Chondrocyte (in vitro differentiated cells): Measurements from ENCODE around the gene PADI2. TPM values are rescaled to one million over a fixed set of nuclear protein-coding genes. Genes with fewer than 3 reads are reported as not detected.

Source experiments
- DNase-seq: peaks from one replicate; pipeline ENCODE4 v3.0.0; 2021; ENCODE audit warnings: mixed read lengths, low spot score
- H3K27ac Mint-ChIP-seq: one replicate; pipeline ENCODE4 v1.8.0; 2021; ENCODE audit warnings: mild to moderate bottlenecking, moderate library complexity, mixed read lengths; ENCODE audit not compliant: unreplicated experiment
- H3K27me3 Mint-ChIP-seq: 2 replicates; pipeline ENCODE4 v1.8.0; 2021; ENCODE audit warnings: low read depth, mixed read lengths
- H3K36me3 Mint-ChIP-seq: 2 replicates; pipeline ENCODE4 v1.8.0; 2021; ENCODE audit warnings: low read depth, mixed read lengths
- H3K4me1 Mint-ChIP-seq: 2 replicates; pipeline ENCODE4 v1.8.0; 2021; ENCODE audit warnings: low read depth, mild to moderate bottlenecking, mixed read lengths
- H3K4me3 Mint-ChIP-seq: one replicate; pipeline ENCODE4 v1.8.0; 2021; ENCODE audit warnings: mild to moderate bottlenecking, moderate library complexity, mixed read lengths; ENCODE audit not compliant: unreplicated experiment
- H3K9me3 Mint-ChIP-seq: 2 replicates; pipeline ENCODE4 v1.8.0; 2021; ENCODE audit warnings: low read depth, mixed read lengths
- CTCF ChIP-seq: fragments of 200-600 bp; sonication (generic); IDR thresholded peaks from 2 replicates; pipeline ENCODE4 v1.5.0; 2021; ENCODE audit warnings: antibody characterized with exemption, mild to moderate bottlenecking, moderate library complexity
- total RNA-seq: library from RNA; stranded (reverse); gene quantifications from 3 replicates; pipeline ENCODE4 v1.2.1, GENCODE V29; 2021

PADI2 gene
- total RNA-seq, 1 donor from 2014 or later, result 74.9 TPM

GRCh38 chr1:17122521-17123164, 3.4 kb upstream of the PADI2 start:
- DNase-seq, result no peak
- Mint-ChIP-seq H3K36me3 (no peaks in the 10 kb centered on the region), H3K27me3 (peaks cover 3% of the 10 kb centered on the region), H3K4me3 (no peak overlapping the region), H3K27ac (peak overlapping the region; percentile 80), H3K4me1 (peaks cover 63% of the 10 kb centered on the region), H3K9me3 (no peaks in the 10 kb centered on the region)
- no peak for TF ChIP-seq CTCF

- Mint-ChIP-seq H3K4me3 (no peak overlapping the region), H3K27me3 (peaks cover 5% of the 10 kb centered on the region), H3K9me3 (no peaks in the 10 kb centered on the region), H3K36me3 (no peaks in the 10 kb centered on the region), H3K4me1 (peaks cover 58% of the 10 kb centered on the region), H3K27ac (peak overlapping the region; percentile 80)
- no peak for DNase-seq
- no peak for TF ChIP-seq CTCF
Measured at GRCh38 chr1:17121881-17122280, 2.6 kb upstream of the PADI2 start.

GRCh38 chr1:17120962-17121837, 1.9 kb upstream of the PADI2 start:
- Mint-ChIP-seq H3K27ac (peak overlapping the region; percentile 80), H3K4me1 (peaks cover 55% of the 10 kb centered on the region), H3K27me3 (peaks cover 5% of the 10 kb centered on the region), H3K4me3 (no peak overlapping the region), H3K36me3 (no peaks in the 10 kb centered on the region), H3K9me3 (no peaks in the 10 kb centered on the region)
- no peak for DNase-seq
- TF ChIP-seq CTCF, result no peak

GRCh38 chr1:17120481-17120877, 1.2 kb upstream of the PADI2 start:
- no peak for TF ChIP-seq CTCF
- no peaks in the 10 kb centered on the region for H3K9me3 Mint-ChIP-seq
- peaks cover 48% of the 10 kb centered on the region for H3K4me1 Mint-ChIP-seq
- H3K27ac Mint-ChIP-seq, result no peak overlapping the region
- DNase-seq, result no peak
- H3K36me3 Mint-ChIP-seq, result no peaks in the 10 kb centered on the region
- H3K4me3 Mint-ChIP-seq, result no peak overlapping the region
- peaks cover 9% of the 10 kb centered on the region for H3K27me3 Mint-ChIP-seq

GRCh38 chr1:17119773-17120480, 676 bp upstream of the PADI2 start:
- no peaks in the 10 kb centered on the region for H3K36me3 Mint-ChIP-seq
- no peak for TF ChIP-seq CTCF
- DNase-seq, result no peak
- H3K9me3 Mint-ChIP-seq, result no peaks in the 10 kb centered on the region
- no peak overlapping the region for H3K4me3 Mint-ChIP-seq
- H3K27ac Mint-ChIP-seq, result no peak overlapping the region
- H3K4me1 Mint-ChIP-seq, result peaks cover 47% of the 10 kb centered on the region
- peaks cover 9% of the 10 kb centered on the region for H3K27me3 Mint-ChIP-seq
